Measurements from ENCODE around the gene PHLPP1. TPM values are rescaled to one million over a fixed set of nuclear protein-coding genes. Genes with fewer than 3 reads are reported as not detected.

PHLPP1 gene
- total and polyA plus RNA-seq, 9 of the 15 experiments (the other 6 are each of a cell fraction or from before 2014, with no cell fraction given): 0.56 to 9.0 (median 4.5) TPM

- H2AFZ ChIP-seq (ENCODE audit: low read depth, low read length): no peak overlapping the region
- FAIRE-seq: no peak
- ATAC-seq: peak; percentile 41; the same call in 1 of the 3 replicates
- ChIA-PET POLR2A (no interaction called here), CTCF (ENCODE audit: low intra/inter-chr PET ratio) (no interaction called here)
- peaks cover 3 to 16% of the 10 kb centered on the region in 2 experiments; a peak in 3 of 5 replicates for H3K4me1 ChIP-seq (replicated peaks in 1 of 2; ENCODE audit: control insufficient read depth in 2 of 2, insufficient read depth in 2 of 2, low read length in 2 of 2)
- DNase-seq (ENCODE audit: extremely low read depth in 1 of 4, low spot score in 3 of 4): no peak
- in situ Hi-C loops (cut with MboI): no loop called here
- intact Hi-C loops (cut with micrococcal nuclease): no loop called here
- H3K9me1 ChIP-seq (ENCODE audit: control insufficient read depth, insufficient read depth, low read length): peaks cover 3% of the 10 kb centered on the region
- no peaks in the 10 kb centered on the region for H3K27me3 ChIP-seq (ENCODE audit: control insufficient read depth in 2 of 2, insufficient read depth in 2 of 2, low read length in 2 of 2)
- no peaks in the 10 kb centered on the region for H4K20me1 ChIP-seq (replicated peaks; ENCODE audit: control insufficient read depth, insufficient read depth, low read length)
- no peak overlapping the region for H3K27ac ChIP-seq (ENCODE audit: extremely low read depth, low read depth, low read length)
- no peaks in the 10 kb centered on the region; the same call in 2 of the 3 replicates for H3K79me2 ChIP-seq (ENCODE audit: control insufficient read depth, insufficient read depth, low read length)
- TF ChIP-seq ZNF518B (CRISPR knock-in tag; IDR thresholded peaks at IDR 0.05) (no peak), SMAD1 (IDR thresholded peaks at IDR 0.05; ENCODE audit: low read depth, low read length, partially characterized antibody) (no peak), STAG1 (CRISPR knock-in tag; IDR thresholded peaks at IDR 0.05; ENCODE audit: borderline replicate concordance) (no peak), FOXA3 (CRISPR knock-in tag; conservative IDR thresholded peaks at IDR 0.05 in 1 of 2, IDR thresholded peaks at IDR 0.05 in 1 of 2) (no peak), BRF2 (IDR thresholded peaks at IDR 0.05; ENCODE audit: borderline replicate concordance, insufficient read depth, insufficient read length) (no peak), FOXK2 (conservative IDR thresholded peaks at IDR 0.05 in 1 of 2, IDR thresholded peaks at IDR 0.05 in 1 of 2; ENCODE audit: low read depth in 2 of 2) (no peak), SOX6 (IDR thresholded peaks at IDR 0.05) (no peak), ZNF184 (CRISPR knock-in tag; IDR thresholded peaks at IDR 0.05) (no peak), ZBTB8A (IDR thresholded peaks at IDR 0.05; ENCODE audit: partially characterized antibody) (no peak), YY1 (IDR thresholded peaks at IDR 0.05; ENCODE audit: borderline replicate concordance in 1 of 3, control insufficient read depth in 1 of 3, extremely low read depth in 1 of 3, insufficient read depth in 3 of 3, insufficient read length in 1 of 3, insufficient replicate concordance in 2 of 3, low read depth in 1 of 3, low read length in 2 of 3) (no peak), POLR2A (conservative IDR thresholded peaks at IDR 0.05) (no peak), ZNF695 (CRISPR knock-in tag; IDR thresholded peaks at IDR 0.05) (no peak), TRIM28 (IDR thresholded peaks at IDR 0.05) (no peak), ZBED1 (IDR thresholded peaks at IDR 0.05) (no peak), NFXL1 (CRISPR knock-in tag; IDR thresholded peaks at IDR 0.05) (no peak), ZFP1 (CRISPR knock-in tag; IDR thresholded peaks at IDR 0.05) (no peak), ZNF253 (CRISPR knock-in tag; conservative IDR thresholded peaks at IDR 0.05) (no peak), ZBTB17 (CRISPR knock-in tag; IDR thresholded peaks at IDR 0.05) (no peak), TEAD4 (IDR thresholded peaks at IDR 0.05; ENCODE audit: low read length) (no peak), TEAD4 (CRISPR knock-in tag; IDR thresholded peaks at IDR 0.05; ENCODE audit: borderline replicate concordance) (no peak)
- TF ChIP-seq, protein P1, sequence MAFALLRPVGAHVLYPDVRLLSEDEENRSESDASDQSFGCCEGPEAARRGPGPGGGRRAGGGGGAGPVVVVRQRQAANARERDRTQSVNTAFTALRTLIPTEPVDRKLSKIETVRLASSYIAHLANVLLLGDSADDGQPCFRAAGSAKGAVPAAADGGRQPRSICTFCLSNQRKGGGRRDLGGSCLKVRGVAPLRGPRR (CRISPR knock-in tag; IDR thresholded peaks at IDR 0.05): no peak
- H3K9me3 ChIP-seq (replicated peaks; ENCODE audit: control insufficient read depth, insufficient read depth, low read depth, low read length): no peaks in the 10 kb centered on the region
- H3K4me3 ChIP-seq: no peak overlapping the region
- no TSS peak for BruUV-seq (replicated peaks)
- no peak overlapping the region for H3K4me2 ChIP-seq (ENCODE audit: insufficient read depth, low read length)
- no peak overlapping the region for H3K9ac ChIP-seq (ENCODE audit: insufficient read depth in 1 of 2, low read depth in 2 of 2, low read length in 2 of 2)
- H3K36me3 ChIP-seq (ENCODE audit: control insufficient read depth, insufficient read depth, low read length): peaks cover 6% of the 10 kb centered on the region; the same call in 1 of the 3 replicates
Measured at GRCh38 chr18:62827397-62827796, 112.1 kb downstream of the PHLPP1 start.
